Loucy (cell line): ENCODE results near the gene TM4SF18.
"Not testable (repeated sequence)": the region's sequence is repeated elsewhere in the genome, so short reads cannot be mapped to it uniquely, and the experiment has no call there.

Source experiments
- H2AFZ ChIP-seq: fragments of 200-600 bp; sonication (generic); 2 replicates; pipeline ENCODE4 v1.6.0; 2016; ENCODE audit warnings: antibody characterized with exemption, mild to moderate bottlenecking, low read length, moderate library complexity
- H3F3A ChIP-seq: fragments of 200-600 bp; 2 replicates; pipeline ENCODE4 v1.6.0; 2016; ENCODE audit warnings: antibody characterized with exemption, low read depth, mild to moderate bottlenecking
- H3K27me3 ChIP-seq: fragments of 200-600 bp; sonication (generic); 2 replicates; pipeline ENCODE4 v1.6.1; 2014; ENCODE audit warnings: low read length, mild to moderate bottlenecking; ENCODE audit not compliant: insufficient read depth, poor library complexity, severe bottlenecking
- H3K36me3 ChIP-seq: fragments of 200-600 bp; sonication (generic); 2 replicates; pipeline ENCODE4 v1.6.1; 2016; ENCODE audit warnings: low read length; ENCODE audit not compliant: insufficient read depth
- H3K4me1 ChIP-seq: fragments of 200-600 bp; sonication (generic); 2 replicates; pipeline ENCODE4 v1.5.1; 2014; ENCODE audit warnings: low read length, mild to moderate bottlenecking; ENCODE audit not compliant: insufficient read depth, poor library complexity, severe bottlenecking
- H3K4me2 ChIP-seq: fragments of 200-600 bp; sonication (generic); 2 replicates; pipeline ENCODE4 v1.6.0; 2014; ENCODE audit warnings: antibody characterized with exemption, low read length, low read depth, mild to moderate bottlenecking; ENCODE audit not compliant: poor library complexity, severe bottlenecking
- H3K4me3 ChIP-seq: fragments of 200-600 bp; sonication (generic); 2 replicates; pipeline ENCODE4 v1.5.1; 2014; ENCODE audit warnings: low read length, mild to moderate bottlenecking, mixed read lengths; ENCODE audit not compliant: poor library complexity, severe bottlenecking
- H3K79me2 ChIP-seq: fragments of 200-600 bp; sonication (generic); 2 replicates; pipeline ENCODE4 v1.6.1; 2014; ENCODE audit warnings: low read length; ENCODE audit not compliant: insufficient read depth
- H3K9ac ChIP-seq: fragments of 200-600 bp; sonication (generic); 2 replicates; pipeline ENCODE4 v1.6.0; 2014; ENCODE audit warnings: mild to moderate bottlenecking, low read depth, low read length, moderate library complexity; ENCODE audit not compliant: poor library complexity, severe bottlenecking
- H3K9me2 ChIP-seq: fragments of 200-600 bp; sonication (generic); replicated peaks from 2 replicates; pipeline ENCODE4 v1.6.1; 2016; ENCODE audit warnings: low read depth, low read length, mixed read lengths
- H3K9me3 ChIP-seq: fragments of 200-600 bp; sonication (generic); 2 replicates; pipeline ENCODE4 v1.6.1; 2014; ENCODE audit warnings: mild to moderate bottlenecking, antibody characterized with exemption, low read length, low read depth; ENCODE audit not compliant: insufficient read depth
- H4K20me1 ChIP-seq: fragments of 200-600 bp; sonication (generic); 2 replicates; pipeline ENCODE4 v1.6.0; 2014; ENCODE audit warnings: antibody characterized with exemption, low read length, mild to moderate bottlenecking; ENCODE audit not compliant: insufficient read depth, poor library complexity, severe bottlenecking
- CTCF ChIP-seq: fragments of 200-600 bp; sonication (generic); conservative IDR thresholded peaks from 2 replicates; pipeline ENCODE4 v1.5.1; 2014; ENCODE audit warnings: mild to moderate bottlenecking, antibody characterized with exemption, low read length
- EZH2phosphoT487 ChIP-seq: fragments of 200-600 bp; IDR thresholded peaks from 2 replicates; pipeline ENCODE4 v1.6.1; 2018; ENCODE audit warnings: antibody characterized with exemption, mild to moderate bottlenecking, moderate library complexity, borderline replicate concordance

The TM4SF18 gene

GRCh38 chr3:149342413-149343380, 9.3 kb upstream of the TM4SF18 start:
- H4K20me1 ChIP-seq = no peaks in the 10 kb centered on the region
- H3K4me2 ChIP-seq = peak overlapping the region; percentile 7
- H3K9me3 ChIP-seq = no peaks in the 10 kb centered on the region
- peak overlapping the region; percentile 28; the same call in 1 of the 2 replicates for H2AFZ ChIP-seq
- H3K9ac ChIP-seq = no peak overlapping the region
- peaks cover 24% of the 10 kb centered on the region for H3K4me1 ChIP-seq
- H3K9me2 ChIP-seq = no peaks in the 10 kb centered on the region
- H3K4me3 ChIP-seq = no peak overlapping the region
- H3K27me3 ChIP-seq = no peaks in the 10 kb centered on the region
- H3K36me3 ChIP-seq = no peaks in the 10 kb centered on the region
- TF ChIP-seq EZH2phosphoT487 (no peak), CTCF (no peak)
- H3K79me2 ChIP-seq = no peaks in the 10 kb centered on the region
- H3F3A ChIP-seq = 0 out of 2 replicates have a peak, but pooled peaks cover 3% of the 10 kb centered on the region

GRCh38 chr3:149340310-149340933, 7.0 kb upstream of the TM4SF18 start:
- Histone ChIP-seq H3K4me3 (peak overlapping the region; percentile 19), H4K20me1 (no peaks in the 10 kb centered on the region), H3K9me2 (no peaks in the 10 kb centered on the region), H3K79me2 (no peaks in the 10 kb centered on the region), H3F3A (0 out of 2 replicates have a peak, but pooled peaks cover 3% of the 10 kb centered on the region), H3K9me3 (no peaks in the 10 kb centered on the region), H2AFZ (0 out of 2 replicates have a peak overlapping the region, but pooled peaks have one; percentile 1), H3K27me3 (no peaks in the 10 kb centered on the region), H3K36me3 (no peaks in the 10 kb centered on the region), H3K4me1 (peaks cover 24% of the 10 kb centered on the region), H3K9ac (no peak overlapping the region), H3K4me2 (peak overlapping the region; percentile 35)
- TF ChIP-seq CTCF (no peak), EZH2phosphoT487 (no peak)

- Histone ChIP-seq H3K4me2 (peak overlapping the region; percentile 35), H2AFZ (no peak overlapping the region)
Observed at GRCh38 chr3:149339931-149340309, 6.5 kb upstream of the TM4SF18 start.

GRCh38 chr3:149337486-149337885, 4.0 kb upstream of the TM4SF18 start:
- not testable (repeated sequence) for H3K79me2 ChIP-seq, H4K20me1 ChIP-seq, H3K4me2 ChIP-seq, H3K9ac ChIP-seq, H3K36me3 ChIP-seq, H3K9me3 ChIP-seq, H2AFZ ChIP-seq, H3K4me3 ChIP-seq, H3K27me3 ChIP-seq, H3F3A ChIP-seq, H3K9me2 ChIP-seq
- H3K4me1 ChIP-seq = peaks cover 19% of the 10 kb centered on the region

More at GRCh38 chr3:149339931-149340309, 6.5 kb upstream of the TM4SF18 start:
- no peaks in the 10 kb centered on the region for H3K36me3 ChIP-seq
- H3F3A ChIP-seq = 0 out of 2 replicates have a peak, but pooled peaks cover 3% of the 10 kb centered on the region
- H3K4me1 ChIP-seq = peaks cover 24% of the 10 kb centered on the region
- peak overlapping the region; percentile 19 for H3K4me3 ChIP-seq
- TF ChIP-seq EZH2phosphoT487 = no peak
- TF ChIP-seq CTCF = no peak
- H3K79me2 ChIP-seq = no peaks in the 10 kb centered on the region
- no peaks in the 10 kb centered on the region for H3K9me2 ChIP-seq
- H3K9ac ChIP-seq = no peak overlapping the region
- no peaks in the 10 kb centered on the region for H4K20me1 ChIP-seq
- H3K9me3 ChIP-seq = no peaks in the 10 kb centered on the region
- no peaks in the 10 kb centered on the region for H3K27me3 ChIP-seq
